Measurements from ENCODE around the gene SCGB1C1. TPM values are rescaled to one million over a fixed set of nuclear protein-coding genes. Genes with fewer than 3 reads are reported as not detected.

The SCGB1C1 gene
- total and polyA plus RNA-seq, 10 of the 15 experiments (the other 5 are each of a cell fraction or from before 2014, with no cell fraction given) = not detected

DNA sequence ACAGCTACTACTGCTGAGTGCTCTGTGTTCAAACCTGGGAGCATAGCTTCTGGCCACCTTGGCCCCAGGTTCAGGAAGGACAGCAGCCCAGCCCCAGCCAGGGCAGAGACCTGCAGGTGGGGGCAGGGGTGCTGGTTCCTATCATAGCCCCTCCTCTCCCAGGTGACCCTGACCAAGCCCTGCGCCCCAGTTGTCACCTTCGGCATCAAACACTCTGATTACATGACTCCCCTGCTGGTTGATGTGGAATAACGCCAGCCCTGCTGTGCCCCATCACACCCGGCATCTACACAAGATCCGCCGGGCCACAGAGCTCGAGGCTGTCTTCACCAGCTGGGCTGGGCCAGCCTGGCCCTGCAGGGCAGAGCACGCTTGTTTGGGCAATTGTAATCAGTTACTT, 6.9 kb downstream of the SCGB1C1 start:
- TF ChIP-seq, protein P1, sequence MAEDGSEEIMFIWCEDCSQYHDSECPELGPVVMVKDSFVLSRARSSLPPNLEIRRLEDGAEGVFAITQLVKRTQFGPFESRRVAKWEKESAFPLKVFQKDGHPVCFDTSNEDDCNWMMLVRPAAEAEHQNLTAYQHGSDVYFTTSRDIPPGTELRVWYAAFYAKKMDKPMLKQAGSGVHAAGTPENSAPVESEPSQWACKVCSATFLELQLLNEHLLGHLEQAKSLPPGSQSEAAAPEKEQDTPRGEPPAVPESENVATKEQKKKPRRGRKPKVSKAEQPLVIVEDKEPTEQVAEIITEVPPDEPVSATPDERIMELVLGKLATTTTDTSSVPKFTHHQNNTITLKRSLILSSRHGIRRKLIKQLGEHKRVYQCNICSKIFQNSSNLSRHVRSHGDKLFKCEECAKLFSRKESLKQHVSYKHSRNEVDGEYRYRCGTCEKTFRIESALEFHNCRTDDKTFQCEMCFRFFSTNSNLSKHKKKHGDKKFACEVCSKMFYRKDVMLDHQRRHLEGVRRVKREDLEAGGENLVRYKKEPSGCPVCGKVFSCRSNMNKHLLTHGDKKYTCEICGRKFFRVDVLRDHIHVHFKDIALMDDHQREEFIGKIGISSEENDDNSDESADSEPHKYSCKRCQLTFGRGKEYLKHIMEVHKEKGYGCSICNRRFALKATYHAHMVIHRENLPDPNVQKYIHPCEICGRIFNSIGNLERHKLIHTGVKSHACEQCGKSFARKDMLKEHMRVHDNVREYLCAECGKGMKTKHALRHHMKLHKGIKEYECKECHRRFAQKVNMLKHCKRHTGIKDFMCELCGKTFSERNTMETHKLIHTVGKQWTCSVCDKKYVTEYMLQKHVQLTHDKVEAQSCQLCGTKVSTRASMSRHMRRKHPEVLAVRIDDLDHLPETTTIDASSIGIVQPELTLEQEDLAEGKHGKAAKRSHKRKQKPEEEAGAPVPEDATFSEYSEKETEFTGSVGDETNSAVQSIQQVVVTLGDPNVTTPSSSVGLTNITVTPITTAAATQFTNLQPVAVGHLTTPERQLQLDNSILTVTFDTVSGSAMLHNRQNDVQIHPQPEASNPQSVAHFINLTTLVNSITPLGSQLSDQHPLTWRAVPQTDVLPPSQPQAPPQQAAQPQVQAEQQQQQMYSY (CRISPR knock-in tag; IDR thresholded peaks at IDR 0.05) = no peak
- no peak for TF ChIP-seq SKIL (IDR thresholded peaks at IDR 0.05; ENCODE audit: low read depth, poor library complexity, severe bottlenecking)
- peak; percentile 15; the same call in 1 of the 2 replicates for TF ChIP-seq POLR2A (IDR thresholded peaks at IDR 0.05; ENCODE audit: low read depth, low read length)
- POLR2A ChIA-PET = no interaction called here
- BruUV-seq (replicated peaks) = no TSS peak
- ATAC-seq (0 out of 3 replicates have a peak, but pooled peaks have one; percentile 18), DNase-seq (ENCODE audit: low read depth, low spot score) (no peak), FAIRE-seq (no peak)
- H3K9ac ChIP-seq (ENCODE audit: control insufficient read depth, insufficient read depth, low read length) = no peak overlapping the region
- SMC1A ChIA-PET (ENCODE audit: uncharacterized antibody, unreplicated experiment) = no interaction called here
- H4K20me1 ChIP-seq (ENCODE audit: control insufficient read depth, insufficient read depth) = peaks cover 6% of the 10 kb centered on the region; the same call in 1 of the 2 replicates
- H3K9me3 ChIP-seq (replicated peaks; ENCODE audit: control insufficient read depth, insufficient read depth, low read length) = no peaks in the 10 kb centered on the region
- peaks cover 2% of the 10 kb centered on the region; the same call in 1 of the 2 replicates for H3K79me2 ChIP-seq (ENCODE audit: control insufficient read depth, insufficient read depth, low read length)
- in situ Hi-C loops (cut with MboI) (loop anchor here (10.0 kb wide), 1 partner anchor 165 kb away; the partner anchor contains the start of gene B4GALNT4), intact Hi-C loops (cut with micrococcal nuclease; ENCODE audit: unreplicated experiment) (loop anchor here (10.0 kb wide), 1 partner anchor 245 kb away; the partner anchor contains the start of gene ANO9)
- 65% methylated on average over 8 of the region's 8 CpGs for WGBS (ENCODE audit: insufficient coverage, insufficient replicate concordance, low lambda C conversion rate, missing lambda C conversion rate)
- no peak overlapping the region for H3K4me2 ChIP-seq (ENCODE audit: control insufficient read depth, insufficient read depth)
- no peak overlapping the region for H2AFZ ChIP-seq (ENCODE audit: control insufficient read depth, low read depth, low read length)
- H3K27me3 ChIP-seq (replicated peaks in 1 of 2; ENCODE audit: control insufficient read depth in 2 of 2, insufficient read depth in 2 of 2, low read length in 1 of 2) = no peaks in the 10 kb centered on the region
- CTCF ChIA-PET = interaction anchor here (0.5 kb wide), 1 partner anchor 43 kb away, joined by 3 read pairs; no protein-coding TSS in a partner anchor
- RAD21 ChIA-PET (ENCODE audit: unreplicated experiment) = no interaction called here
- H3K36me3 ChIP-seq (ENCODE audit: control insufficient read depth in 2 of 2, insufficient read depth in 2 of 2, low read length in 1 of 2) = peaks cover 0 to 9% of the 10 kb centered on the region in 2 experiments; a peak in 3 of 4 replicates
- H3K4me1 ChIP-seq (ENCODE audit: control insufficient read depth, insufficient read depth, low read length) = no peaks in the 10 kb centered on the region
- H3K27ac ChIP-seq (ENCODE audit: control insufficient read depth, insufficient read depth) = no peak overlapping the region
- H3K4me3 ChIP-seq = no peak overlapping the region
